Measurements from ENCODE around the gene RETSAT. TPM values are rescaled to one million over a fixed set of nuclear protein-coding genes. Genes with fewer than 3 reads are reported as not detected.

RETSAT gene
- total and polyA plus RNA-seq, 7 donors: 26.5 to 112 (median 36.5) TPM

DNA sequence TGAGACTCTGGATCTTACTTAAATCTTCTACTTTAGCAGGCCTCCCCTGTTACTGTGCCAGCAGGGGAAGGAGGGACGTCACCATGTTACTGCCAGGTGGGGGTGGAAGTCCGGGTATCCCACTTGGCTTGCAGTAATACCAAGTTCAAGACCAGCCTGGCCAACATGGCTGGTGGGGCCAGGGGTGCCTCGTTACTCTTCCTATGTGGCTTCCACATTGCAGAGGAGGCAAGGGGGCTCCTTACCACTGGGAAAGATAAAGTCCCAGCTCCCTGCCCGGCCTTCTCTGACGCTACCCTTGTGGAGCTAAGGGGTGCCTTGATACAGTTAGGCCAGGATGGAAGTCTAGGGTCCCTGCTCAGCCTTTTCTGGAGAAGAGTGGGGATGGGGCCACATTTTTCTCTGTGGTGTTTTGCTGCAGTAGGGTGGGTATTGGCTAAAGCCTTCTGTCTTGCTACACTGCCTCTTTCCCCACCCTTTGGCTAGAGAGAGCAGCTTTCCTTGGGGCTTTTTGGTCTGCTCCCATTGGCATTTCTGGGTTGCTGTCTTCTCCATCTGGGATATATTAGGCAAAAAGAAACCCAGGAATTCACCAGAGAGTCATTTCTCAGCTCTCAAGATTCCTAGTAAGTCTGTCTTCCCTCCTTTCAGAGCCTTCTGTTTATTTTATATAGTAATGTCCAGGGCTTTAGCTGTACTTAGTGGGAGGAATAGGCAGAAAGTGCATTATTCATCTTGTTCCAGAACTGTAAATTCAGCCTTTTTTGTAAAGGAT lies 22.1 kb upstream of the RETSAT start:
- Histone ChIP-seq H3K36me3 (peaks cover 0 to 60% (median 10%) of the 10 kb centered on the region in 4 donors), H3K9me3 (no peaks in the 10 kb centered on the region), H3K4me3 (no peak overlapping the region), H3K27me3 (no peaks in the 10 kb centered on the region), H3K4me1 (no peaks in the 10 kb centered on the region), H3K27ac (no peak overlapping the region)
- TF ChIP-seq, protein P1, sequence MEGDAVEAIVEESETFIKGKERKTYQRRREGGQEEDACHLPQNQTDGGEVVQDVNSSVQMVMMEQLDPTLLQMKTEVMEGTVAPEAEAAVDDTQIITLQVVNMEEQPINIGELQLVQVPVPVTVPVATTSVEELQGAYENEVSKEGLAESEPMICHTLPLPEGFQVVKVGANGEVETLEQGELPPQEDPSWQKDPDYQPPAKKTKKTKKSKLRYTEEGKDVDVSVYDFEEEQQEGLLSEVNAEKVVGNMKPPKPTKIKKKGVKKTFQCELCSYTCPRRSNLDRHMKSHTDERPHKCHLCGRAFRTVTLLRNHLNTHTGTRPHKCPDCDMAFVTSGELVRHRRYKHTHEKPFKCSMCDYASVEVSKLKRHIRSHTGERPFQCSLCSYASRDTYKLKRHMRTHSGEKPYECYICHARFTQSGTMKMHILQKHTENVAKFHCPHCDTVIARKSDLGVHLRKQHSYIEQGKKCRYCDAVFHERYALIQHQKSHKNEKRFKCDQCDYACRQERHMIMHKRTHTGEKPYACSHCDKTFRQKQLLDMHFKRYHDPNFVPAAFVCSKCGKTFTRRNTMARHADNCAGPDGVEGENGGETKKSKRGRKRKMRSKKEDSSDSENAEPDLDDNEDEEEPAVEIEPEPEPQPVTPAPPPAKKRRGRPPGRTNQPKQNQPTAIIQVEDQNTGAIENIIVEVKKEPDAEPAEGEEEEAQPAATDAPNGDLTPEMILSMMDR (IDR thresholded peaks at IDR 0.05): no peak
- no peak for TF ChIP-seq POLR2AphosphoS5 (IDR thresholded peaks at IDR 0.05)
- TF ChIP-seq EP300 (IDR thresholded peaks at IDR 0.05): no peak
- TF ChIP-seq POLR2A (IDR thresholded peaks at IDR 0.05): no peak
- 94 to 96% methylated on average over 5 of the region's 5 CpGs for WGBS, 2 donors
- intact Hi-C loops (cut with DNase I): no loop called here
- DNase-seq: no peak

DNA sequence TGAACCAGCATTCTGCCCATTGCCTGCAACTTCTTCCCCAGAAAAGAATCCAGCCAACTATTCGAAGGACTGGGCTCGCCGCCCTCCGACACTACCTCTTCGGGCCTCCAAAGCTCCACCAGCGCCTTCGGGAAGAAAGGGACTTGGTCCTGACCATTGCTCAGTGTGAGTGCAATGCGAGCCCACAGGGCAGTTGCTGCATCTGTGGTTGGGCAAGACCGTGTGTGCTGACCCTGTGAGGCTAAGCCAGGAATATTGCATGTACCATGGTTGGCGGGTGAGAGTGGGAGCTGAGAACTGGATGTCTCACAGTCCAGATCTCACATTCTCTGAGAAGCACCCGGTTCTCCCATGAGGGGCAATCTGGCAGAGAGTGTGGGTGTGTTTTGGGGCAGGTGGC lies 16.7 kb upstream of the RETSAT start:
- H3K36me3 ChIP-seq: peaks cover 0 to 29% (median 4%) of the 10 kb centered on the region in 4 donors
- H3K27me3 ChIP-seq: no peaks in the 10 kb centered on the region
- DNase-seq: no peak
- no peaks in the 10 kb centered on the region for H3K9me3 ChIP-seq
- intact Hi-C loops (cut with DNase I): no loop called here
- WGBS, 2 donors: 97% methylated on average over 11 of the region's 11 CpGs
- TF ChIP-seq EP300 (IDR thresholded peaks at IDR 0.05) (no peak), POLR2AphosphoS5 (IDR thresholded peaks at IDR 0.05) (no peak), POLR2A (IDR thresholded peaks at IDR 0.05) (no peak)
- TF ChIP-seq, protein P1 (IDR thresholded peaks at IDR 0.05): no peak
- no peaks in the 10 kb centered on the region for H3K4me1 ChIP-seq
- H3K27ac ChIP-seq: no peak overlapping the region
- H3K4me3 ChIP-seq: no peak overlapping the region

DNA sequence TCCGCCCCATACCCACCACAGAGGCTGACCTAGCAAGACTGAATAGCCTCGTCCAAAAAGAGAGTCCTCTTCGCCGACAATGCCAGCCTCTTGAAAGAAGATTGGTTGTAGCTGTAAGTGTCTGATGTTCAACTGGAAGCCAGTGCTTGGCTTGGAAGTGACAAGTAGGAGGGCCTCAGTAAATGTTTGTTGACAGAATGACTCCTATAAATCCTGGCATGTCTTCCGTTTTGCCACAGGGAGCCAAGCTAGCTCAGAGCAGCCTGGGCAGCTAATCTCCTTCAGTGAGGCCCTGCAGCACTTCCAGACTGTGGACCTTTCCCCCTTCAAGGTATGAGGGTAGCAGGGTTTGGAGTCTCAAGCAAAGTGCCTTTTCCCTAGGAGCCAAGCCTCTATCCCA lies 15.2 kb upstream of the RETSAT start:
- Histone ChIP-seq H3K4me1 (no peaks in the 10 kb centered on the region), H3K4me3 (no peak overlapping the region), H3K27ac (no peak overlapping the region), H3K9me3 (no peaks in the 10 kb centered on the region), H3K36me3 (peaks cover 0 to 28% (median 4%) of the 10 kb centered on the region in 4 donors), H3K27me3 (no peaks in the 10 kb centered on the region)
- TF ChIP-seq EP300 (IDR thresholded peaks at IDR 0.05) (no peak), POLR2A (IDR thresholded peaks at IDR 0.05) (no peak), POLR2AphosphoS5 (IDR thresholded peaks at IDR 0.05) (no peak)
- TF ChIP-seq, protein P1 (IDR thresholded peaks at IDR 0.05): no peak
- WGBS, 2 donors: 29 to 65% methylated on average over 5 of the region's 5 CpGs
- intact Hi-C loops (cut with DNase I): no loop called here
- no peak for DNase-seq

DNA sequence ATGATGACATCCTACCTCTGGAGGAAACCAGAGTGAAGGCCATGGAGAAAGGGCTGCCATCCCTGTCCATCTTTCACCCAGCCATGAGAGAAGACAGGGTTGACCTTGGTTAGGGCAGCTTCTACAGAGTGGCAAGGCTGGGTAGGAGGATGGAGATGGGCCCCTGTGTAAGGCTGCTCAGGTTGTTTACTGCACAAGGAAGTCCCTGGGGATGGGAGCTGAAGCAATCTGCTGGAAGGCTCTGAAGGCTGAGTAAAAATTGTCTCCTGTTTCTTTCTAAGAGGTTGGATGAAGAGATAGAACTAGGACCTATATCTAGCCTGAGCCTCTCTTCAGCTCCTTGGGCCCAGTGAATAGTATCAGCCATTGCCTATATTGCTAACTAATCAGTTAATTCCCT lies 14.6 kb upstream of the RETSAT start:
- no peak for DNase-seq
- TF ChIP-seq POLR2AphosphoS5 (IDR thresholded peaks at IDR 0.05): no peak
- no peak for TF ChIP-seq EP300 (IDR thresholded peaks at IDR 0.05)
- TF ChIP-seq, protein P1 (IDR thresholded peaks at IDR 0.05): no peak
- TF ChIP-seq POLR2A (IDR thresholded peaks at IDR 0.05): no peak
- peaks cover 0 to 28% (median 4%) of the 10 kb centered on the region in 4 donors for H3K36me3 ChIP-seq
- no peaks in the 10 kb centered on the region for H3K27me3 ChIP-seq
- H3K27ac ChIP-seq: no peak overlapping the region
- no peaks in the 10 kb centered on the region for H3K4me1 ChIP-seq
- H3K4me3 ChIP-seq: no peak overlapping the region
- intact Hi-C loops (cut with DNase I): no loop called here
- no peaks in the 10 kb centered on the region for H3K9me3 ChIP-seq

All from sigmoid colon (tissue), 7 donors.